Frontal cortex (tissue), 4 donors: Measurements from ENCODE around the gene ENTPD6. TPM values are rescaled to one million over a fixed set of nuclear protein-coding genes. Genes with fewer than 3 reads are reported as not detected.

ENCODE experiments used
- DNase-seq, 2 donors: peaks; one replicate each; pipeline ENCODE4 v3.0.0; 2012; ENCODE audit warnings: low spot score in 2 of 2
- FAIRE-seq: peaks from 2 replicates; lab custom pipeline; 2012; peaks lifted over from hg19 to GRCh38; lab: Jason Lieb, UNC
- total RNA-seq: library from RNA; depleted of rRNA; stranded (reverse); fragments of >200 nt; gene quantifications from one replicate; pipeline ENCODE4 v1.2.3, GENCODE V29; 2014
- donor health status: control.
- donor health status: control.
- donor health status: control.

Gene ENTPD6
- total RNA-seq, 1 donor from 2014 or later: 48.5 TPM

DNA sequence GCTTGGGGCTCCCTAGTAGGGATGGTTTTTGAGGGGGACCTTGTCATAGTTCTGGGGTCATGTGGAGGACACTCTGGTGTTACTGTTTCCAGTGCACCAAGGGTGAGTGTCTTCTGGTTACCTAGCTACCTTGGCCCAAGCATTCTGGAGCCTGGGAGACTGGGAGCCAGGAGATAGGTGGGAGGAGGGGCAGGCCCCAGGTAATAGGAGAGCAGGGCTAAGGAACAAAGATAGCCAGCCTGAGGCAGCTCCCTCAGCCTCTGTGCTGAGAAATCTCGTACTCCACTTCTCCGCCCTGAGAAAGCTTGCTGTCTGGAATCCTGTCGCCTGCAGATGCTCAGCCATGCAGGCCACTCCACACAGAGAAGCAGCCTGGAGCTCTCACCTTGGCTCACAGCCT lies 8.3 kb upstream of the ENTPD6 start:
- FAIRE-seq: no peak
- no peak for DNase-seq

DNA sequence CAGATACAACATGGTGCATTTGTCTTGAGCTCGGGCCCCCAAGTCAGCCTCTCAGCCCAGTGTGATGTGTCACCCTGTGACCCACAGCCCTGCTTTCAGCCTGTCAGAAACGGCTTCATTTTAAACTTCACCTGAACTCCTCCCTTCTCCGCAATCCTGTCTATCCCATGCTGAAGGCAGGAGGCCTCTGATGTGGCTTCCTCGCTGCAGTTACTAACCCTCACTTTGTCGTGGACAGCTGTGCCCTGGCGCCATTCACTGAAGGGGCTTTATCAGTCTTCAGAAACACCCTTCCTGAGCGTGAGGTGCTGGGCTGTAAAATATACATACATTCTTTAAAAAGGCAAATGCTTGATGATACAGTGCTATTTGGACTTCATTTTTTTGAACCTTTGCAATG lies 7.9 kb upstream of the ENTPD6 start:
- no peak for FAIRE-seq
- peak in 1 of 2 donors; percentile 0 for DNase-seq

GRCh38 chr20:25188218-25188617 lies 7.3 kb upstream of the ENTPD6 start:
- DNase-seq: no peak
- FAIRE-seq: no peak

DNA sequence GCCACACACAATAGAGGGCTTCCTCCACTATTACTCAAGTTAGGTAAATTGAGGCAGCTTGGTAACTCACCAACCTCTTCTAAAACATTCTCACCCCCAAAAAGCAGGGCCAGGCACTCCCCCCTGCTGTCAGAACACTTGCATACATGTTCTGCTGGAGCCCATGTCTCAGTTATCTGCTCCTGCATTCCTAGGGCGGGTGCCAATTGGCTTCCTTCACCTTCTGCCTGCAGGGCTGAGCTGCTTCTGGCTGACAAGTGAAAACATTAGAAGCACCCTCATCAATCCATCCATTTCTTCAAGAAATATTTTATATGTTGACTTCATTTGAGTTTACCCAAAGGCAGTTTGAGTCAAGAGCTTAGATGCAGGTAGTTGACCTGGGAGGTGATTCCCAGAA lies 4.5 kb upstream of the ENTPD6 start:
- FAIRE-seq (no peak), DNase-seq (no peak)

DNA sequence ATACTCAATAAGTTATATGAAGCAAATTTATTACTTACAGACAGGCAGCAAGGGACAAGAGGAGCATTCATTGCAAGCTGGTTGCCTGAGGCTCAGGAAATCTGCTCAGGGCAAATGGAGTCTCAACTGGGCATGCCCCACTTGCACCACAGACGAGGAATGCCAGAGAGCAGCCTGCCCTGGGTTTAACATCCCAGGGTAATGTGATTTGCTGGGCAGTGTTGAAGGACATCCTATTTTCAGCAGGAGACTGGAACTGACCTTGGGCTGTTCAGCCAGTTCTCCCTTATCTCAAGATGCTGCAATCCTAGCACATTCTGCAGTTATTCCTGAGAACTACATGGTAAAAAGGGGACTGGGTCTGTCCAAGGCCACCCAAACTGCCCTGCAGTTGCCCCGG lies 3.8 kb upstream of the ENTPD6 start:
- no peak for DNase-seq
- FAIRE-seq: no peak

GRCh38 chr20:25193843-25194242 lies 1.7 kb upstream of the ENTPD6 start:
- DNase-seq (no peak), FAIRE-seq (no peak)

- no peak for FAIRE-seq
- no peak for DNase-seq
Measured at GRCh38 chr20:25194333-25194972, 1.1 kb upstream of the ENTPD6 start.

DNA sequence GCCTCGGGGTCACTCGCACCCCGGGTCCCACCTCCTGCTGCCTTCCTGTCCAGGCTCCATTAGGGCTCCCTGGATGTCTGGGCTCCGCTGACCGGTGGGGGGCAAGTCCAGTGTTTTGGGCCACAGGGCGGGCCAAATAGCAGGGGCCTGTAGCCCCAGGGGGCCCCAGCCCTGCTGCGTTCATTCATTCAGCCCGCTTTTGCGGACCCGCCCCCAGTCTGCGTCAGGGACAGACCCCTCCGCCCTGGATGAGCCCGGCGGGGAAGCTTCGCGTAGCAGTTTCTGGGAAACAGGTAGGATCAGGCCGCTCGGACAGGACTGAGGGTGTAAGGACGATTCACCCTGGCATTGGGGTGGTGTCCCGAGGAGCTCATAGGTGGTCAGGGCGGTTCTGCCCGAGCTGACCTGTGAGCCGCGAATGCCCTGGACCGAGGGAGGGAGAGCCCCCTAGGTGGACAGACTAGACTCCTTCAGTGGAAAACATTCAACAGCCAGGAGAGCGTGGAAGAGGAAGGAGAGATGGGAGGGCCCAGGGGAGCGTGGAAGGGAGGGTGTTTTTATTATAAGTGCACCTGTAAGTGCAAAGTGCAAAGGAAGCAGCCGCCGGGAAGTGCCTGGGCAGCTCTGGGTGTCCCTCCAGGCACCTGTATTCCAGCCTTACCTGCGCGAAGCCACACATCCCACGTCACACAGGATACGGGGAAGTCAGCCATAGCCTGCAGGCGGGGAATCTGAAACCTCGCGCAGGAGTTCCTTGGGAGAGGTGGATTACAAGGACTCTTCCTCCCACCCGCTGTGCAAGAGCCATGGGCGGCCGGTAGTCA lies 662 bp downstream of the ENTPD6 start:
- DNase-seq (no peak), FAIRE-seq (no peak)

DNA sequence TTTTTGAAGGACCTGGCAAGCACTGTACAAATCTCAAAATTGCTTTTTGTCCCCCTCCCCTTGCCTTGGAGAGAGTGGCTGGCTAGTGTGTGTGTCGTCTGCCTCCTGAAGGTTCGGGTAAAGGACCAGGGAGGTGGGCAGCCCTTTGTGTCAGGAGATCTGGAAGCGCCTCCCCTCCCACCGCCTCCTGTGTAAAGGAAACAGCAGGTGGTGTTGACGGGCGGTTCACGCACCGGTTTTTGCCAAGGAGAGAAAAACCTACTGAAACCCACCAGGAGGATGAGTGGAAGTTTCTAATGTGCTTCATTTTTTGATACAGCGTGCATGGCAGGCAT lies 1.2 kb downstream of the ENTPD6 start:
- FAIRE-seq (no peak), DNase-seq (no peak)

GRCh38 chr20:25197183-25197869 lies 1.8 kb downstream of the ENTPD6 start:
- DNase-seq (no peak), FAIRE-seq (no peak)

GRCh38 chr20:25197870-25198190 lies 2.3 kb downstream of the ENTPD6 start:
- no peak for DNase-seq
- FAIRE-seq: no peak

DNA sequence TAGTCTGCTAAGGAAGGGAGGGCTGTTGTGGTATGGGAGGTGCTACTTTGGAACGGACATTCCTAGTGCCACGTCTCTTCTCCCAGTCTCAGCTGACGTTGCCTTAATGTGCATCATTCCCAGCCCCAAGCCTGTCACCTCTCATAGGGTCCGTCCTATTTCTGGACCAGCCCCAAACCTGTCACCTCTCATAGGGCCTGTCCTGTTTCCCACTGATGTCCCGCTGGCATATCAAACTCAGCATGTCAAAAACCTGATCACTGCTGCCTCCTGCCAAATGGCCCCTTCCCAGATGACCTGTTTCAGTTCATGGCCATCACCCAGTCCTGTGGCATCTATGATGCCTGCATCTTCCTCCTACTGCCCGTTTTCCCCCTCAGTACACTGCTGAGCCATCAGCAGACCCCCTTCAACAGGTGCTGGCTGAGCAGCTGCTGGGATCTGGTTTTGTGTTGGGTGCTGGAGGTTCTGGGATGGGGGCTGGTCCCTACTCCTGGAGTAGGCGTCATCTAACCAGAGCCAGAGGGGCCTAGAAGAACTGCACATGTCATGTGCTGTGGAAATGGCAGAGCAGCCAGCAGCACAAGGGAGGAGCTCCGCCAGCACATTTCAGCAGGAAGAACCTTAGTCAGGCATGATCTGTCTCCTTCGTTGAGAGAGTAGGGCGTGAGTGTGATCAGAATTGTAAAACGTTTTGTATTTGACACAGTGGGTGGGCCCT lies 3.3 kb downstream of the ENTPD6 start:
- DNase-seq: no peak
- no peak for FAIRE-seq

- DNase-seq (no peak), FAIRE-seq (no peak)
Measured at GRCh38 chr20:25199473-25200260, 4.2 kb downstream of the ENTPD6 start.

- FAIRE-seq (no peak), DNase-seq (no peak)
Measured at GRCh38 chr20:25203089-25203488, 7.6 kb downstream of the ENTPD6 start.

DNA sequence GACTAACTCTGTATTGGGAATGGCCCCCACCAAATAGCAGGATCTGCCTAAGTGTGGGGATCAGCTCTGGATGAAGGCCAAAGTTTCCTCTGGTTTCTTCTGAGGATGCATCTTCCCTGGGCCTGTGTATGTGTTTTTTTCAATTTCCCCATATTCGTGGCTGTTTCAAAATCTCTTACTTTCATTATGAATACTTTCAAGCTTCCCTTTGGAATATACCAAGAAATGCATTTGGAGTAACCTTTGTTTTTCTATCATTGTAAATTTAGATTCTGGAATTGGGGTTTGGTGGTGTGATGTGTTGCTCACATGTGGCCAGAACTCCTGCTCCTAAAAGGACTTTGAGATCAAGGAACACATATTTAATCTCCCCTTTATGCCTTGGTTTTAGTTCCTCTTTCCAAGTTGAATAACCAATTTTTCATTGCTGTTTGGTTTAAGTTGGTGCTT lies 8.4 kb downstream of the ENTPD6 start:
- DNase-seq (no peak), FAIRE-seq (no peak)

DNA sequence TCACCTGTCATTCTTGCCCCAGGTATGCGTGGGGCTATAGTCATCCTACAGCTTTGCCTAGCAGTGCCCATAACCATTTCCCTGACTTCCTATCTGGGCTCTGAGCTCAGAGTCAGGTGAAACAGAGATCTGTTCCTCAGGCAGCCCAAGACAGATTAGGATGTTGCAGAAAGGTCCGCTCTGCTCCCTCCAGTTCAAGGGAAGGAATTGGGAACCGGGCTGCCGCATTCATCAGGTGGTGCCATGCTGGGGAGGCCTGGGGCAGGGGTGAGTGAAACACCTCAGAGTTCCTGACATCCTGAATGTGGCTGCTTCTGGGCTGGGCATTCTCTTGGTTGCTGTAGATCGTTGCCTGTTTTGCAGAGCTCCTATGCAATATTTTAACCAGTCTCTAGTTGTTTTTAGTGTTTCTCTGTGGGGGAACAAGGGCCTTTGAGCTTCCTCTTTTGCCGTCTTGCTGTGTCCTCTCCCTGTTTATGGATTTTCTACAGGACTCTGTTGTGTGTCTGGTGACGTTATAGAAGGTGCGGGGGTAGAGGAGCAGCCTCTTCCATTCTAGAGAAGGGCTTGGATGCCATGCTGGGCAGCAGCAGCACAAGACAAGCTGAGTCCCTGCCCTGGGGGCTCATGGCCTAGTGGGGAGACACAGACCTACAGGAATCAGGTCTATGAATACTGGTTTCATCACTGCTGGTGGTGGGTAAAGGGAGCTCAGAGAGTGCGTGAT lies 9.2 kb downstream of the ENTPD6 start:
- FAIRE-seq: no peak
- no peak for DNase-seq

GRCh38 chr20:25205277-25206062 lies 10.0 kb downstream of the ENTPD6 start:
- FAIRE-seq (no peak), DNase-seq (no peak)

- no peak for DNase-seq
- FAIRE-seq: no peak
Measured at GRCh38 chr20:25206063-25206403, 10.5 kb downstream of the ENTPD6 start.

- DNase-seq: no peak
Measured at GRCh38 chr20:25206548-25206947, 11.0 kb downstream of the ENTPD6 start.

More at GRCh38 chr20:25206548-25206947, 11.0 kb downstream of the ENTPD6 start:
- FAIRE-seq: no peak
